SK-N-SH treated with all-trans-retinoic acid at 6 μM for 48 hours (cell line): Measurements from ENCODE around the gene ZRSR2.

Source experiments
- CSRNP3 ChIP-seq: fragments of 250-450 bp; sonication (Bioruptor Pico); IDR thresholded peaks from 2 replicates; pipeline ENCODE4 v1.5.1; 2021; ENCODE audit warnings: mild to moderate bottlenecking, moderate library complexity
- ESRRG ChIP-seq: fragments of 250-450 bp; sonication (Bioruptor Pico); IDR thresholded peaks from 2 replicates; pipeline ENCODE4 v1.6.1; 2021; ENCODE audit warnings: mild to moderate bottlenecking
- PATZ1 ChIP-seq: fragments of 250-450 bp; sonication (Bioruptor Pico); IDR thresholded peaks from 2 replicates; pipeline ENCODE4 v1.8.0; 2020; ENCODE audit warnings: mild to moderate bottlenecking, moderate library complexity, borderline replicate concordance
- TOX ChIP-seq: fragments of 250-450 bp; sonication (Bioruptor Pico); IDR thresholded peaks from 2 replicates; pipeline ENCODE4 v1.8.0; 2021; ENCODE audit warnings: mild to moderate bottlenecking, moderate library complexity, borderline replicate concordance
- ZFP30 ChIP-seq: fragments of 450-650 bp; formaldehyde crosslinking; IDR thresholded peaks from 2 replicates; pipeline ENCODE4 v1.5.0; 2022; ENCODE audit warnings: mild to moderate bottlenecking, moderate library complexity
- ZNF8 ChIP-seq: fragments of 450-650 bp; formaldehyde crosslinking; IDR thresholded peaks from 2 replicates; pipeline ENCODE4 v1.5.0; 2020; ENCODE audit warnings: mild to moderate bottlenecking, moderate library complexity

GRCh38 chrX:15825936-15826335 lies 35.7 kb downstream of the ZRSR2 start:
- TF ChIP-seq ESRRG (CRISPR knock-in tag) (no peak), PATZ1 (CRISPR knock-in tag) (no peak), CSRNP3 (CRISPR knock-in tag) (no peak), ZNF8 (CRISPR knock-in tag) (no peak), TOX (no peak), ZFP30 (CRISPR knock-in tag) (no peak)
